ENCODE data around the gene TNFRSF14. TPM values are rescaled to one million over a fixed set of nuclear protein-coding genes. Genes with fewer than 3 reads are reported as not detected.

The TNFRSF14 gene
- polyA plus RNA-seq, 1 experiment = 19.3 TPM

- no peak for DNase-seq (ENCODE audit: low read depth)
- CTCF ChIA-PET = no interaction called here
These were observed 49.6 kb downstream of the TNFRSF14 start for GRCh38 chr1:2605509-2606395.

GRCh38 chr1:2606396-2606880 is 50.3 kb downstream of the TNFRSF14 start:
- no peak for DNase-seq (ENCODE audit: low read depth)
- H3K36me3 ChIP-seq (ENCODE audit: control insufficient read depth, insufficient read depth, low read length) = no peaks in the 10 kb centered on the region
- H3K27me3 ChIP-seq (ENCODE audit: control insufficient read depth, insufficient read depth, low read length) = no peaks in the 10 kb centered on the region
- ChIA-PET CTCF (no interaction called here), POLR2A (no interaction called here)
- TF ChIP-seq CTCF (IDR thresholded peaks at IDR 0.05; ENCODE audit: insufficient read depth, low read depth, low read length) = no peak
- H3K4me3 ChIP-seq (ENCODE audit: low read depth, low read length) = no peak overlapping the region

More at GRCh38 chr1:2605509-2606395, 49.6 kb downstream of the TNFRSF14 start:
- no peak for TF ChIP-seq CTCF (IDR thresholded peaks at IDR 0.05; ENCODE audit: insufficient read depth, low read depth, low read length)
- POLR2A ChIA-PET = no interaction called here
- Histone ChIP-seq H3K4me3 (ENCODE audit: low read depth, low read length) (no peak overlapping the region), H3K27me3 (ENCODE audit: control insufficient read depth, insufficient read depth, low read length) (no peaks in the 10 kb centered on the region), H3K36me3 (ENCODE audit: control insufficient read depth, insufficient read depth, low read length) (no peaks in the 10 kb centered on the region)

GRCh38 chr1:2606881-2607621 is 50.9 kb downstream of the TNFRSF14 start:
- ChIA-PET POLR2A (no interaction called here), CTCF (no interaction called here)
- Histone ChIP-seq H3K27me3 (ENCODE audit: control insufficient read depth, insufficient read depth, low read length) (no peaks in the 10 kb centered on the region), H3K36me3 (ENCODE audit: control insufficient read depth, insufficient read depth, low read length) (no peaks in the 10 kb centered on the region), H3K4me3 (ENCODE audit: low read depth, low read length) (no peak overlapping the region)
- TF ChIP-seq CTCF (IDR thresholded peaks at IDR 0.05; ENCODE audit: insufficient read depth, low read depth, low read length) = no peak
- DNase-seq (ENCODE audit: low read depth) = no peak

- CTCF ChIA-PET = no interaction called here
- Histone ChIP-seq H3K4me3 (ENCODE audit: low read depth, low read length) (no peak overlapping the region), H3K36me3 (ENCODE audit: control insufficient read depth, insufficient read depth, low read length) (no peaks in the 10 kb centered on the region), H3K27me3 (ENCODE audit: control insufficient read depth, insufficient read depth, low read length) (no peaks in the 10 kb centered on the region)
- TF ChIP-seq CTCF (IDR thresholded peaks at IDR 0.05; ENCODE audit: insufficient read depth, low read depth, low read length) = no peak
- no peak for DNase-seq (ENCODE audit: low read depth)
- POLR2A ChIA-PET = no interaction called here
These were observed 51.5 kb downstream of the TNFRSF14 start for GRCh38 chr1:2607641-2608091.

- POLR2A ChIA-PET = no interaction called here
These were observed 53.3 kb downstream of the TNFRSF14 start for GRCh38 chr1:2609319-2610035.

More at GRCh38 chr1:2609319-2610035, 53.3 kb downstream of the TNFRSF14 start:
- no peak for DNase-seq (ENCODE audit: low read depth)
- H3K27me3 ChIP-seq (ENCODE audit: control insufficient read depth, insufficient read depth, low read length) = no peaks in the 10 kb centered on the region
- CTCF ChIA-PET = no interaction called here
- H3K36me3 ChIP-seq (ENCODE audit: control insufficient read depth, insufficient read depth, low read length) = no peaks in the 10 kb centered on the region
- TF ChIP-seq CTCF (IDR thresholded peaks at IDR 0.05; ENCODE audit: insufficient read depth, low read depth, low read length) = no peak
- H3K4me3 ChIP-seq (ENCODE audit: low read depth, low read length) = no peak overlapping the region
